H1 (cell line): ENCODE measurements around the gene DOCK9. TPM values are rescaled to one million over a fixed set of nuclear protein-coding genes. Genes with fewer than 3 reads are reported as not detected.

Experiments
- CTCF ChIA-PET: fragments of 300-600 bp; sonication (Branson Sonifier 250); formaldehyde crosslinking; loops from one replicate; lab custom pipeline; 2021; ENCODE audit not compliant: partially characterized antibody; lab: Charles Lee
- POLR2A ChIA-PET: fragments of 300-600 bp; sonication (Branson Sonifier 250); formaldehyde crosslinking; loops from one replicate; lab custom pipeline; 2021; ENCODE audit warnings: inconsistent platforms; ENCODE audit not compliant: partially characterized antibody; lab: Charles Lee
- DNase-seq, 2 experiments: peaks; one replicate each; pipeline versions ENCODE4 v3.0.0 to v3.0.0-alpha.2; 2010 to 2022; ENCODE audit warnings: low spot score in 2 of 2, low read depth in 1 of 2, mixed read lengths in 1 of 2
- FAIRE-seq: peaks from 2 replicates; lab custom pipeline; 2011; peaks lifted over from hg19 to GRCh38; lab: Jason Lieb, UNC
- H2AFZ ChIP-seq: 2 replicates; pipeline ENCODE4 v1.8.1; 2012; ENCODE audit warnings: low read length, inconsistent platforms
- H2AK5ac ChIP-seq: 2 replicates; pipeline ENCODE4 v1.6.1; 2013; ENCODE audit warnings: low read depth, low read length
- H2BK120ac ChIP-seq: replicated peaks from 2 replicates; pipeline ENCODE3; 2013; ENCODE audit warnings: low read depth, low read length, inconsistent platforms
- H2BK12ac ChIP-seq: 2 replicates; pipeline ENCODE4 v1.6.1; 2013; ENCODE audit warnings: low read depth, low read length
- H2BK15ac ChIP-seq: 2 replicates; pipeline ENCODE4 v1.6.1; 2013; ENCODE audit warnings: low read length
- H2BK20ac ChIP-seq: 2 replicates; pipeline ENCODE4 v1.6.1; 2013; ENCODE audit warnings: low read length
- H2BK5ac ChIP-seq: 2 replicates; pipeline ENCODE4 v1.6.1; 2013; ENCODE audit warnings: low read depth, low read length
- H3K14ac ChIP-seq: 2 replicates; pipeline ENCODE4 v1.6.1; 2013; ENCODE audit warnings: inconsistent platforms; ENCODE audit not compliant: insufficient read length
- H3K18ac ChIP-seq: 2 replicates; pipeline ENCODE4 v1.6.1; 2013; ENCODE audit warnings: low read length; ENCODE audit errors: extremely low read depth
- H3K23ac ChIP-seq: 2 replicates; pipeline ENCODE4 v1.6.1; 2013; ENCODE audit warnings: inconsistent platforms; ENCODE audit not compliant: insufficient read length
- H3K23me2 ChIP-seq: 2 replicates; pipeline ENCODE4 v1.6.1; 2013; ENCODE audit warnings: low read depth, low read length
- H3K27ac ChIP-seq: 2 replicates; pipeline ENCODE4 v1.6.1; 2011; ENCODE audit warnings: low read depth, low read length, inconsistent platforms
- H3K27me3 ChIP-seq, 4 experiments: replicated peaks in 1 of 4; 1 replicate in 1 of 4; 2 replicates in 3 of 4; pipeline versions ENCODE4 v1.6.1 to v1.8.1; 2011 to 2013; ENCODE audit warnings: low read length in 3 of 4, mild to moderate bottlenecking in 3 of 4, inconsistent platforms in 2 of 4, mixed read lengths in 2 of 4, moderate library complexity in 1 of 4; ENCODE audit not compliant: control insufficient read depth in 3 of 4, insufficient read depth in 3 of 4; ENCODE audit errors: extremely low read depth in 1 of 4
- H3K36me3 ChIP-seq, 4 experiments: 2 replicates each; pipeline versions ENCODE4 v1.6.1 to v1.8.1; 2011 to 2013; ENCODE audit warnings: mild to moderate bottlenecking in 4 of 4, low read length in 3 of 4, moderate library complexity in 2 of 4, control low read depth in 1 of 4, inconsistent platforms in 1 of 4; ENCODE audit not compliant: insufficient read depth in 4 of 4, control insufficient read depth in 2 of 4
- H3K4ac ChIP-seq: replicated peaks from 2 replicates; pipeline ENCODE3; 2013; ENCODE audit warnings: low read length, low read depth, mixed read lengths, inconsistent platforms; ENCODE audit not compliant: insufficient read length
- H3K4me1 ChIP-seq, 4 experiments: replicated peaks in 1 of 4; 1 replicate in 1 of 4; 2 replicates in 3 of 4; pipeline versions ENCODE4 v1.6.1 to v1.8.1; 2011 to 2013; ENCODE audit warnings: low read length in 3 of 4, inconsistent platforms in 2 of 4, mixed read lengths in 1 of 4; ENCODE audit not compliant: insufficient read depth in 4 of 4, control insufficient read depth in 3 of 4
- H3K4me2 ChIP-seq, 2 experiments: 2 replicates each; pipeline versions ENCODE4 v1.6.1 to v1.8.1; 2011 to 2013; ENCODE audit warnings: low read depth in 2 of 2, low read length in 2 of 2, control low read depth in 1 of 2, inconsistent platforms in 1 of 2, mild to moderate bottlenecking in 1 of 2; ENCODE audit not compliant: insufficient read depth in 1 of 2
- H3K4me3 ChIP-seq, 4 experiments: fragments of 200-600, 300-600 bp in 1 of 4; sonication (generic), shearing (Covaris generic), sonication (Bioruptor Twin) in 1 of 4; 2 replicates each; pipeline versions ENCODE4 v1.5.1 to v1.8.1; 2011 to 2016; ENCODE audit warnings: low read length in 4 of 4, low read depth in 3 of 4, control low read depth in 2 of 4, inconsistent platforms in 2 of 4, mild to moderate bottlenecking in 2 of 4, mixed read lengths in 1 of 4, moderate library complexity in 1 of 4; ENCODE audit not compliant: insufficient read depth in 2 of 4; ENCODE audit errors: extremely low read depth in 1 of 4
- H3K56ac ChIP-seq: replicated peaks from 2 replicates; pipeline ENCODE3; 2013; ENCODE audit warnings: low read depth, mild to moderate bottlenecking, mixed read lengths, low read length, inconsistent platforms; ENCODE audit not compliant: insufficient read length
- H3K79me1 ChIP-seq: 2 replicates; pipeline ENCODE4 v1.6.1; 2013; ENCODE audit warnings: low read depth, low read length, control low read depth
- H3K79me2 ChIP-seq, 2 experiments: 2 replicates each; pipeline versions ENCODE4 v1.6.1 to v1.8.1; 2012 to 2013; ENCODE audit warnings: low read length in 2 of 2, mild to moderate bottlenecking in 2 of 2, inconsistent platforms in 1 of 2; ENCODE audit not compliant: insufficient read depth in 2 of 2, control insufficient read depth in 1 of 2
- H3K9ac ChIP-seq, 4 experiments: replicated peaks in 1 of 4; 1 replicate in 1 of 4; 2 replicates in 3 of 4; pipeline versions ENCODE4 v1.6.1 to v1.8.1; 2011 to 2013; ENCODE audit warnings: low read depth in 3 of 4, low read length in 3 of 4, control low read depth in 2 of 4, mild to moderate bottlenecking in 2 of 4, moderate library complexity in 2 of 4, inconsistent platforms in 1 of 4; ENCODE audit errors: extremely low read depth in 1 of 4
- H3K9me3 ChIP-seq, 2 experiments: 2 replicates each; pipeline versions ENCODE4 v1.6.1 to v1.8.1; 2012 to 2013; ENCODE audit warnings: mild to moderate bottlenecking in 2 of 2, moderate library complexity in 2 of 2, control low read depth in 1 of 2, inconsistent platforms in 1 of 2, low read depth in 1 of 2, low read length in 1 of 2, mixed read lengths in 1 of 2; ENCODE audit not compliant: insufficient read depth in 2 of 2
- H4K20me1 ChIP-seq, 2 experiments: replicated peaks in 1 of 2; 2 replicates each; pipeline versions ENCODE3 to v1.8.1; 2011 to 2013; ENCODE audit warnings: inconsistent platforms in 2 of 2, low read length in 2 of 2, mild to moderate bottlenecking in 1 of 2; ENCODE audit not compliant: insufficient read depth in 2 of 2, control insufficient read depth in 1 of 2
- H4K5ac ChIP-seq: 2 replicates; pipeline ENCODE4 v1.6.1; 2013; ENCODE audit warnings: low read length, low read depth, mixed read lengths, inconsistent platforms; ENCODE audit not compliant: insufficient read length
- H4K8ac ChIP-seq: 2 replicates; pipeline ENCODE4 v1.8.0; 2013; ENCODE audit warnings: mild to moderate bottlenecking, moderate library complexity, low read length, inconsistent platforms; ENCODE audit not compliant: insufficient read depth; ENCODE audit errors: extremely low read depth
- H4K91ac ChIP-seq: replicated peaks from 2 replicates; pipeline ENCODE3; 2013; ENCODE audit warnings: low read length, mixed read lengths, inconsistent platforms; ENCODE audit not compliant: insufficient read length
- JUN ChIP-seq: IDR thresholded peaks from 2 replicates; pipeline ENCODE4 v1.6.1; 2011; ENCODE audit warnings: low read depth, mild to moderate bottlenecking, improper control_type of control experiment, low read length
- KDM5A ChIP-seq: fragments of 200-600 bp; IDR thresholded peaks from 2 replicates; pipeline ENCODE4 v1.7.1; 2012; ENCODE audit warnings: mild to moderate bottlenecking, low read length, inconsistent platforms, mixed read lengths
- NRF1 ChIP-seq: IDR thresholded peaks from 2 replicates; pipeline ENCODE4 v1.6.1; 2011; ENCODE audit warnings: mild to moderate bottlenecking, low read depth, low read length, improper control_type of control experiment
- SP2 ChIP-seq: IDR thresholded peaks from 2 replicates; pipeline ENCODE4 v1.6.1; 2012; ENCODE audit warnings: mild to moderate bottlenecking, low read length, inconsistent platforms
- SUZ12 ChIP-seq: fragments of 200-600 bp; sonication (generic); IDR thresholded peaks from 2 replicates; pipeline ENCODE4 v1.6.1; 2012; ENCODE audit warnings: mild to moderate bottlenecking, inconsistent platforms, low read length, moderate library complexity, mixed read lengths
- ZNF274 ChIP-seq: IDR thresholded peaks from 2 replicates; pipeline ENCODE4 v1.7.0; 2012; ENCODE audit warnings: low read length, borderline replicate concordance; ENCODE audit errors: extremely low read depth
- WGBS, 2 experiments: shearing (Covaris generic) in 1 of 2; methylation state at CpG; one replicate each; pipeline versions ENCODE4 v1.1.6 to v1.1.7; 2013 to 2015; ENCODE audit warnings: low lambda C conversion rate in 2 of 2, mixed read lengths in 2 of 2, inconsistent platforms in 1 of 2, low coverage in 1 of 2, missing lambda C conversion rate in 1 of 2; ENCODE audit not compliant: insufficient replicate concordance in 2 of 2, insufficient coverage in 1 of 2, insufficient read length in 1 of 2; ENCODE audit errors: extremely low coverage in 1 of 2, missing lambda C conversion rate in 1 of 2; 5-methylcytosine and 5-hydroxymethylcytosine counted together
- polyA plus RNA-seq, 7 experiments: library from polyadenylated mRNA; depleted of rRNA in 3 of 7; stranded (reverse) in 5 of 7; unstranded in 2 of 7; fragments of >200 nt in 5 of 7; fragments of 200-250 nt in 2 of 7; gene quantifications; 1 replicate in 5 of 7; 2 replicates in 1 of 7; 4 replicates in 1 of 7; pipeline versions ENCODE4 v1.2.1 to v1.2.3, GENCODE V29; 2011 to 2013; ENCODE audit warnings: missing spikeins in 2 of 7, mixed read lengths in 2 of 7
- total RNA-seq: library from RNA; stranded (reverse); fragmentation: NEBNext Ultra II Directional; extraction: Animal tissue kit (Norgen Biotek cat#: 25700); gene quantifications from 2 replicates; pipeline ENCODE4 v1.2.1, GENCODE V29; 2021
- TF ChIP-seq, protein P1 (sequence below): IDR thresholded peaks from 2 replicates; pipeline ENCODE4 v1.6.1; 2011; ENCODE audit warnings: low read depth, mild to moderate bottlenecking, low read length; ENCODE audit not compliant: insufficient read depth
- TF ChIP-seq, protein P2 (sequence below), 3 experiments: IDR thresholded peaks; 1 replicate in 2 of 3; 2 replicates in 1 of 3; pipeline versions ENCODE4 v1.5.1 to v1.6.1; 2011; ENCODE audit warnings: low read length in 3 of 3, mild to moderate bottlenecking in 3 of 3, inconsistent platforms in 2 of 3, low read depth in 1 of 3, moderate library complexity in 1 of 3; ENCODE audit not compliant: insufficient read depth in 1 of 3; ENCODE audit errors: control extremely low read depth in 1 of 3
- TF ChIP-seq, protein P3 (sequence below): IDR thresholded peaks from 2 replicates; pipeline ENCODE4 v1.6.1; 2012; ENCODE audit warnings: low read length, inconsistent platforms

The DOCK9 gene
- total and polyA plus RNA-seq, 2 of the 8 experiments (the other 6 are each of a cell fraction or from before 2014, with no cell fraction given): 21.6 to 31.5 TPM

DNA sequence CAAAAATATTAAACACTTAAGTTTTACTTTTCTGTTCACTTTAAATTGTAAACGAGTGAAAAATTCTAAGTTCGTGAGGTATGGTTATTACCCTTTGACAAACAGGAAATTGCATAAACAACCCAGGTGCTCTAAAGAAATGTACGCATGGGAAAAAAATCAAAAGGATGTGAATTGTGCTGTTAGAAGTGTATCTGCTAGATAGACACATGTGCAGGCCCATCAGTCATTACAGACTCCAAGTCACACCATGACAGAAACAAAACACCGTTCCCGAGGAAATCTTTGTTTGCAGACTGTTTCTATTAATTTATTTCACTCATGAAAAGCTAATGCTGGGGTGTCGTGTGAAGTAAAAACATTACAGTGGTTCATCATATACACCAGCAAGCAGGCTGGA, 17.0 kb upstream of the DOCK9 start:
- Histone ChIP-seq H2AK5ac (no peak overlapping the region), H3K4me2 (no peak overlapping the region), H3K14ac (no peak overlapping the region), H3K4me1 (peaks cover 2 to 8% (median 4%) of the 10 kb centered on the region in 4 experiments; a peak in 5 of 7 replicates), H3K36me3 (no peaks in the 10 kb centered on the region), H3K4ac (no peak overlapping the region), H2BK12ac (0 out of 2 replicates have a peak overlapping the region, but pooled peaks have one; percentile 33), H4K20me1 (no peaks in the 10 kb centered on the region), H4K8ac (no peak overlapping the region), H4K91ac (no peak overlapping the region), H3K79me2 (no peaks in the 10 kb centered on the region), H3K9me3 (no peaks in the 10 kb centered on the region), H2AFZ (no peak overlapping the region), H3K18ac (no peak overlapping the region), H2BK15ac (no peak overlapping the region), H3K23me2 (no peaks in the 10 kb centered on the region), H3K79me1 (no peaks in the 10 kb centered on the region), H3K23ac (no peak overlapping the region), H3K9ac (no peak overlapping the region), H4K5ac (no peak overlapping the region), H2BK120ac (no peak overlapping the region), H3K56ac (no peak overlapping the region), H3K27me3 (no peaks in the 10 kb centered on the region), H2BK20ac (no peak overlapping the region), H3K4me3 (no peak overlapping the region), H3K27ac (no peak overlapping the region), H2BK5ac (no peak overlapping the region)
- CTCF ChIA-PET: interaction anchor here (1.2 to 1.4 kb wide), 3 partner anchors 17 to 182 kb away, joined by 3 to 4 read pairs (median 3); partner anchors contain the start of gene DOCK9
- 91% methylated on average over 6 of the region's 6 CpGs; no CpG with 5 or more reads in 1 of the 2 experiments for WGBS, 2 experiments
- POLR2A ChIA-PET: interaction anchor here (0.7 kb wide), 1 partner anchor 57 kb away, joined by 3 read pairs; no protein-coding TSS in a partner anchor
- DNase-seq (no peak), FAIRE-seq (no peak)
- no peak for TF ChIP-seq JUN
- TF ChIP-seq SP2: no peak
- no peak for TF ChIP-seq NRF1
- TF ChIP-seq, protein P1, sequence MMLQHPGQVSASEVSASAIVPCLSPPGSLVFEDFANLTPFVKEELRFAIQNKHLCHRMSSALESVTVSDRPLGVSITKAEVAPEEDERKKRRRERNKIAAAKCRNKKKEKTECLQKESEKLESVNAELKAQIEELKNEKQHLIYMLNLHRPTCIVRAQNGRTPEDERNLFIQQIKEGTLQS: no peak
- no peak for TF ChIP-seq ZNF274
- TF ChIP-seq, protein P2, sequence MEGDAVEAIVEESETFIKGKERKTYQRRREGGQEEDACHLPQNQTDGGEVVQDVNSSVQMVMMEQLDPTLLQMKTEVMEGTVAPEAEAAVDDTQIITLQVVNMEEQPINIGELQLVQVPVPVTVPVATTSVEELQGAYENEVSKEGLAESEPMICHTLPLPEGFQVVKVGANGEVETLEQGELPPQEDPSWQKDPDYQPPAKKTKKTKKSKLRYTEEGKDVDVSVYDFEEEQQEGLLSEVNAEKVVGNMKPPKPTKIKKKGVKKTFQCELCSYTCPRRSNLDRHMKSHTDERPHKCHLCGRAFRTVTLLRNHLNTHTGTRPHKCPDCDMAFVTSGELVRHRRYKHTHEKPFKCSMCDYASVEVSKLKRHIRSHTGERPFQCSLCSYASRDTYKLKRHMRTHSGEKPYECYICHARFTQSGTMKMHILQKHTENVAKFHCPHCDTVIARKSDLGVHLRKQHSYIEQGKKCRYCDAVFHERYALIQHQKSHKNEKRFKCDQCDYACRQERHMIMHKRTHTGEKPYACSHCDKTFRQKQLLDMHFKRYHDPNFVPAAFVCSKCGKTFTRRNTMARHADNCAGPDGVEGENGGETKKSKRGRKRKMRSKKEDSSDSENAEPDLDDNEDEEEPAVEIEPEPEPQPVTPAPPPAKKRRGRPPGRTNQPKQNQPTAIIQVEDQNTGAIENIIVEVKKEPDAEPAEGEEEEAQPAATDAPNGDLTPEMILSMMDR (IDR thresholded peaks at IDR 0.05; ENCODE audit: control extremely low read depth in 1 of 3, insufficient read depth in 1 of 3, low read depth in 1 of 3, low read length in 3 of 3): no peak
- no peak for TF ChIP-seq KDM5A
- TF ChIP-seq SUZ12: no peak
- TF ChIP-seq, protein P3, sequence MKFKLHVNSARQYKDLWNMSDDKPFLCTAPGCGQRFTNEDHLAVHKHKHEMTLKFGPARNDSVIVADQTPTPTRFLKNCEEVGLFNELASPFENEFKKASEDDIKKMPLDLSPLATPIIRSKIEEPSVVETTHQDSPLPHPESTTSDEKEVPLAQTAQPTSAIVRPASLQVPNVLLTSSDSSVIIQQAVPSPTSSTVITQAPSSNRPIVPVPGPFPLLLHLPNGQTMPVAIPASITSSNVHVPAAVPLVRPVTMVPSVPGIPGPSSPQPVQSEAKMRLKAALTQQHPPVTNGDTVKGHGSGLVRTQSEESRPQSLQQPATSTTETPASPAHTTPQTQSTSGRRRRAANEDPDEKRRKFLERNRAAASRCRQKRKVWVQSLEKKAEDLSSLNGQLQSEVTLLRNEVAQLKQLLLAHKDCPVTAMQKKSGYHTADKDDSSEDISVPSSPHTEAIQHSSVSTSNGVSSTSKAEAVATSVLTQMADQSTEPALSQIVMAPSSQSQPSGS: no peak
